Stimulated activated CD4-positive, alpha-beta T cell treated with anti-CD3 and anti-CD28 coated beads, Interleukin-12 subunit alpha, Interleukin-12 subunit beta, amount 100 ng/mL, for 24 hours (primary cell): Measurements from ENCODE around the gene ENDOG.
A peak's percentile ranks its signal among the peaks of the same experiment; 100 is the strongest.

Experiments used
- DNase-seq, 2 experiments: peaks; one replicate each; pipeline ENCODE4 v3.0.0-alpha.2; 2020; ENCODE audit warnings: low read depth in 2 of 2

Gene ENDOG

GRCh38 chr9:128800061-128800460 is 18.2 kb upstream of the ENDOG start:
- no peak for DNase-seq

DNA sequence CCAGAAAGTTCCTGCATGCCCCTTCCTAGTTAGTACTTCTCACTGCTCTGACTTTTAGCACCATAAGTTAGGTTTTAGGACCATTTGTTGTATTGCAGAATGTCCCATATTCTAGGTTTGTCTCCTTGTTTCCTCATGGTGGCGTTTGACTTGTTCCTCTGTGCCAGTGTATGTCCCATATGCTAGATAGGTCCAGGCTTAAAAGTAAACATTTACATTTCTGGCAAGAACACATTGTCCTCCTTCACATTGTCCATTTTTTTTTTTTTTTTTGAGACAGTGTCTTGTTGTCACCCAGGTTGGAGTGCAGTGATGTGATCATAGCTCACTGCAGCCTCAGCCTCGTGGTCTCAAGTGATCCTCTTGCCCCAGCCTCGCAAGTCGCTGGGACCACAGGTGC is 15.8 kb upstream of the ENDOG start:
- no peak for DNase-seq

- DNase-seq: no peak
Measured at GRCh38 chr9:128805661-128806060, 12.6 kb upstream of the ENDOG start.

DNA sequence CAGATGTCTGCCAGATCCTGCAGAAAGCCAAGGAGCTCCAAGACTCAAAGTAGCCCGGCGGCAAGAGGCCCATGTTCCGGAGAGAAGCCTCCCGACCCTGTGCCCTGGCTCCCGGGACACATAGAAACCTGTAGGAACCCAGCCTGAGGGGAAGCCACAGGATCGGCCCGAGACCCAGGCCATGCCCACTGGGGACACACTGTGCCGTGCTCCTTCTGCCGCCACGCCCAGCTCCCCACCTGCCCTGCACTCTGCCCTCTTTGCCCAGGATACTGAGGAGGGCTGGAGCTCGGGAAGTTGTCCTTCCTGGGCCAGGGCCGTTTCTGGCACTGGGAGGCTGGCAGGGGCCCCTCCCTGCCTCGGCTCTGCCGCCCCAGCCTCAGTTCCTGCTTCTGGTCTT is 10.5 kb upstream of the ENDOG start:
- no peak for DNase-seq

DNA sequence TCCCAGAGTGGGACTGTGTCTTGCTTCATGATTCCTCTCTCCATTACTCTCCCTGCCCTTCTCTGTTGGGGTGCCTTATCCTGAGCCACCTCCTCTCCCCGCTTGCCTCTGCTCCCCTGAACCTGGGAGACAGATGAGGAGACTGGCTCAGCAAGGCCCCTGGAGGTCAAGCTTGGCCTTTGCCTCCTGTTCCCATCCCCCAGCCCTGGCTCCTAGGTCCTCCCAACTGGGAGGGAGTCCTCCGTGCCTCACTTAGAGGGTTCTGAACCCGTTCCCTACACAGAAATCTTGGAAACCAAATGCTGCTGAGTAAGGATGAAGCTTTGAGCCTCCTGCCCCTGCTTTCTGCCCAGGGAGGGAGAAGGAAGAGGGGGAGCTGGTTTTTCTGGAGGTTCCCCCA is 9.8 kb upstream of the ENDOG start:
- no peak for DNase-seq

DNA sequence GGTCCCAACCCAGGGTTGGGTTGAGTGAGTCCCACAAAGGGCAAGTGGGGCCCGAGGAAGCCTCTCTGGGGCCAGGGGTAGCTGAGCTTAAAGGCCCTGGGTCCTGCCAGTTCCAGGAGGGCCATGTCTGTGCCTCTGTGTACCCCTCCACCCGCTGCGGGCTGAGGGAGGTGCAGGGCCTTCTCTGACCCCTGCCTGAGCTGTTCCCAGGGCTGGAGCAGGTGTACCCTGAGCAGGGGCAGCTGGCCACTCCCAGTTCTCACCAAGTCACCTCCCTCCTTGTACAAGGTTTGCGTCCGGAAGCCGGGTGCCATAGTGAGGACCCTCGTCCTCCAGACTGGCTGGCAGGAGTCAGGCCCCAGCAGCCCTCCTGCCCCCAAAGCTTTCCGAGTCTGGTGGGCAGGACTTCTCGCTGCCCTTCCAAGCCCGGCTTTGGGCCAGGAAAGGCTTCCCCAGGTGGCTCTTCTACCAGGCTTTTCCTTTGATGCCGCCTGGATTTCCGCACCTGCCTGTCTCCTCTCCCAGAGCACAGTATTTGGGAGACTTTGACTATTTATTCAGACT is 9.2 kb upstream of the ENDOG start:
- DNase-seq: no peak

DNA sequence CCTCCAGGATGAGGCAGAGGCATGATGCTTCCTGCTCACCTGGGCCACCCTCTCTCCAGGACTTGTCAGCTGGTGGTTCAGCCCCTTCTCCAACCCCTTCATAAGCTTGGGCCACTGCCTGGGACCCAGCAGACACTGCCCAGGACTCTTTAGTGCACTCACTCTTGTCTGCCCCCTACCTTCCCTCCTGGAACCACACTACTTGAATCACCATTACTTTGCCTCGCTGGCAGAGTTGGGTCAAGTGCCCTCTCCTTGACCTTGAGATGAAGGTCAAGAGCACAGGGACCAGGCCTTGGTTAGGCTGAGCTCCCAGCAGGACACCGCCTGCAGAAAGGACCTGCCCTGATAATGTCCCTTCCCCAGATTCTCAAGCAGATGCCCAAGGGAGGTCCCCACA is 8.5 kb upstream of the ENDOG start:
- DNase-seq: no peak

DNA sequence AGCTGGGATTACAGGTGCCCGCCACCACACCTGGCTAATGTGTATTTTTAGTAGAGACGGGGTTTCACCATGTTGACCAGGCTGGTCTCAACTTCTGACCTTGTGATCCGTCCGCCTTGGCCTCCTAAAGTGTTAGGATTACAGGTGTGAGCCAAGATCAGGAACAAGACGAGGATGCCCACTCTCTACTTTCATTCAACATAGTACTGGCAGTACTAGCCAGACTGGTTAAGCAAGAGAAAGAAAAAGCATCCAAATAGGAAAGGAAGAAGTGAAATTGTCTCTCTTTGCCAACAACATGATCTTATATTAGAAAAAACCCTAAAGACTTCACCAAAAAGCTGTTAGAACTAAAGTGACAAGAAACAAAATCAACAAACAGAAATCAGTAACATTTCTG is 7.4 kb upstream of the ENDOG start:
- no peak for DNase-seq

DNA sequence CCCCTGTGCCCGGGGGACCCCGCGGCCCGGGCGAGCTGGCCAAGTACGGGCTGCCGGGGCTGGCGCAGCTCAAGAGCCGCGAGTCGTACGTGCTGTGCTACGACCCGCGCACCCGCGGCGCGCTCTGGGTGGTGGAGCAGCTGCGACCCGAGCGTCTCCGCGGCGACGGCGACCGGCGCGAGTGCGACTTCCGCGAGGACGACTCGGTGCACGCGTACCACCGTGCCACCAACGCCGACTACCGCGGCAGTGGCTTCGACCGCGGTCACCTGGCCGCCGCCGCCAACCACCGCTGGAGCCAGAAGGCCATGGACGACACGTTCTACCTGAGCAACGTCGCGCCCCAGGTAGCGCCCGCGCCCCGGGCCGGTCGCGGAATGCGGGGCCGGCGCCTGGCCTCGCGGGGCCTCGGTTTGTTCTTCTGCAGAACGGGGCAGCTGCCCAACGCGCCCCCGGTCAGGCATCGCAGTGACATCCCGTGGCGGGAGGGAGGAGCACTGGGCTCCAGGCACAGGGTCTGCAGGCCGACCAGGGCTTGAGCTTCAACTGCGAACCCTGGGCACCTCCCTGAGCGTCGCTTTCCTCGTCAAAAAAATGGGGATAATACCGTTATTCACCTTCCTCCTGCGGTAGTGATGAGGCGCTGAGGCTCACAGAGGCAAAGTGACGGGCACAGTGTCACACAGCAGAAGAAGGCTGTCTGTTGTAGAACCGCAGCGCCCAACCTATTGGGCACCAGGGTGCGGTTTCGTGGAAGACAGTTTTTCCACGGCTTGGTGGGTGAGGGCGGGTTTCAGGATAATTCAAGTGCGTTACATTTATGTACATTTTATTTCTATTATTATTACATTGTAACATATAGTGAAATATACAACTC is 777 bp downstream of the ENDOG start:
- peak in 1 of 2 experiments; percentile 34 for DNase-seq

GRCh38 chr9:128819716-128820664 is 1.7 kb downstream of the ENDOG start:
- DNase-seq: no peak

DNA sequence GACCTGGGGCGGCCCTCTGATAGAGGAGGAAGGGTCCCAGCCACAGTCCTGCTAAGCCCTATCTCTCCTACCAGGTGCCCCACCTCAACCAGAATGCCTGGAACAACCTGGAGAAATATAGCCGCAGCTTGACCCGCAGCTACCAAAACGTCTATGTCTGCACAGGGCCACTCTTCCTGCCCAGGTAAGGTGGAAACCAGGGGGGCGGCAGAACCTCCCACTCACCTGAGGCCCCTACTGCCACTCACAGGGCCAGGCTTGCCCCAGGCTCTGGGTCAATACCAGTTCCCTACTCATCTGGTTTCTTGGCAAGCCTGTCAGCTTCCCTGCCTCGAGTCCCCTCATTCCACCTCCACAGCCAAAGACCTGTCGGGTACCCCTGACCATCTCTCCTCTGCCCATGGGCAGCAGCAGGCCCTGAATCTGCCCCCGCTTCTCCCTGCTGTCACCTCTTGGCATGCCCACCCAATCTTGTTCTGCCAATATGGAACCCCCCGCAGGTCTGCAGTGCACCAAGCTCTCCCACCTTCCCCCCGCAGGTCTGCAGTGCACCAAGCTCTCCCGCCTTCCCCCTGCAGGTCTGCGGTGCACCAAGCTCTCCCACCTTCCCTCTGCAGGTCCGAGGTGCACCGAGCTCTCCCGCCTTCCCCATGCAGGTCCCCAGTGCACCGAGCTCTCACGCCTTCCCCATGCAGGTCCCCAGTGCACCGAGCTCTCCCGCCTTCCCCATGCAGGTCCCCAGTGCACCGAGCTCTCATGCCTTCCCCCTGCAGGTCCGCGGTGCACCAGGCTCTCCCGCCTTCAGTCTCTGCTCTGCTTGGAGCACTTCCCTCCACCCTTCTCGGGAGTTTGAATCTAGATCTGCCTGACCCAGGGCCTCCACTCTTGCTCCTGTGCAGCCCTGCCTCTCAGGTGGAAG is 2.6 kb downstream of the ENDOG start:
- DNase-seq: no peak

- DNase-seq: no peak
Measured at GRCh38 chr9:128821584-128822406, 3.5 kb downstream of the ENDOG start.

DNA sequence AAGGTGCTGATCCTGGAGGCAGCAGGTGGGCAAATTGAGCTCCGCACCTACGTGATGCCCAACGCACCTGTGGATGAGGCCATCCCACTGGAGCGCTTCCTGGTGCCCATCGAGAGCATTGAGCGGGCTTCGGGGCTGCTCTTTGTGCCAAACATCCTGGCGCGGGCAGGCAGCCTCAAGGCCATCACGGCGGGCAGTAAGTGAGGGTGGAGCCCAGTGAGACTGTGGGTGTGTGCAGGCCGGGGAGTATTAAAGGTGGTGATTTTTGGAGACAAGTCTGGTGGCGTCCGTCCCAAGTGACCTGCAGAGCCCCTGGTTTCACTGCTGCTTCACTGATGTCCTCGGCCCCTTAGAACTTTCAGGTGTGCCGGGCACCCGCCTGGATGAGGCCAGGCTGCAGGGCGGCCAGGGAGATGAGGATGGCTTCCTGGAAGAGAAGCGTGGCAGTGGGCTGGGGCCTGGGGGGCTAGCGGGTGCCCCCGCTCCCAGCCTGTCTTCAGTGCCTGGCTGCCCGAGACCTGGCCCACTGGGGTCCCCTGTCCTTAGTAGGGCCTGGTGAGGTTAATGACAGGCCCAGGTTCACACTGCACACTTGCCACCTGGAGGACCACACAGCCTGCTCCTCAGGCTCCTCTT is 4.2 kb downstream of the ENDOG start:
- no peak for DNase-seq

GRCh38 chr9:128823362-128823902 is 5.1 kb downstream of the ENDOG start:
- DNase-seq: no peak

- DNase-seq: no peak
Measured at GRCh38 chr9:128823903-128824406, 5.7 kb downstream of the ENDOG start.

GRCh38 chr9:128824911-128825310 is 6.6 kb downstream of the ENDOG start:
- no peak for DNase-seq

DNA sequence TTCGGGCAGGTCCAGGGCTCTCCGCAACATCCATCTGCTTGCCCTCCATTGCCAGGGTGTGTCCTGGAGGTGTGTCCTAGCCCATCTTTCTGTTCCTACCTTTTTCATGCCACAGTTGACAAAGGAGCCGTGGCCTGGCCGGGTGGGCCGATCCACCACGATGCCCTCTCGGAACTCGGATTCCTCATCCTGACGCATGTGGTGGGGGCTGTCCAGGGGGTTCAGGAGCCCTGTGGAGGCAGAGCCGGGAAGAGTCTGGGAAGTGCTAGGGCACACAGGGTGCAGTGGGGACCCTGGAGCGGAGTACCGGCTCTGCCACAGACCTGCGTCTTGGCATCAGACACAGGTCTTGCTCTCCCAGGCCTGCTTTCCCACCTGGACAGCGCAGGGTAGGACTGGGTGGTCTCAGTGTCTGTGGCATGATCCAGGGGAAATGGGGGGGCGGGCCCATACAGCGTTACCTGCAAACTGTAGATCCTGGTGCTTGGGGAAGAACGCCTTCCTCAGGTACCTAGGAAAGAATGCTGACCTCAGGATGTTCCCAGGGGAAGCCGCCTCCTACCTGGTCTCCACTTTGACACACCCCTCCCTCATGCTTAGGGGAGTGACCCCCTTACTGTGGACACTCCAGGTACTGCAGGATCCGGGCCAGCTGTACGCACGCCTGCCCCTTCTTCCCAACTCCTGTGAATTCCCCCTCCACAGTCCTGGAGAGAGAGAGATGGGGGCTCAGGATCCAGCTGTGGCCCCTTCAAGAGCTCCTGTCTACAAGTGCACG is 7.8 kb downstream of the ENDOG start:
- DNase-seq: no peak

DNA sequence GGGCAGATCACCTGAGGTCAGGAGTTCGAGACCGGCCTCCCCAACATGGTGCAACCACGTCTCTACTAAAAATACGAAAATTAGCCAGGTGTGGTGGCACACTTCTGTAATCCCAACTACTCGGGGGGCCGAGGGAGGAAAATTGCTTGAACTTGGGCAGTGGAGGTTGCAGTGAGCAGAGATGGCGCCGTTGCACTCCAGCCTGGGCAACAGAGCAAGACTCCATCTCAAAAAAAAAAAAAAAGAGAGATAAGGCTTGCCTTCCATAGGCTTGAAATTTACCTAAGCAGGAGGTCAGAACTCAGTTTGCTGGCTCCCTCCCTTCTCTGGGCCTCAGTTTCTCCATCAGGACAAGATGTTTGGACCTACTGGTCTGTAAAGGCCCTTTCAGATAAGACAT is 10.0 kb downstream of the ENDOG start:
- no peak for DNase-seq
